SK-N-DZ (cell line): ENCODE data around the gene NCLN.
"Not testable (repeated sequence)": the region's sequence is repeated elsewhere in the genome, so short reads cannot be mapped to it uniquely, and the experiment has no call there.

Experiments
- DNase-seq: peaks from one replicate; pipeline ENCODE4 v3.0.0-alpha.2; 2015; ENCODE audit warnings: low spot score

The NCLN gene

DNA sequence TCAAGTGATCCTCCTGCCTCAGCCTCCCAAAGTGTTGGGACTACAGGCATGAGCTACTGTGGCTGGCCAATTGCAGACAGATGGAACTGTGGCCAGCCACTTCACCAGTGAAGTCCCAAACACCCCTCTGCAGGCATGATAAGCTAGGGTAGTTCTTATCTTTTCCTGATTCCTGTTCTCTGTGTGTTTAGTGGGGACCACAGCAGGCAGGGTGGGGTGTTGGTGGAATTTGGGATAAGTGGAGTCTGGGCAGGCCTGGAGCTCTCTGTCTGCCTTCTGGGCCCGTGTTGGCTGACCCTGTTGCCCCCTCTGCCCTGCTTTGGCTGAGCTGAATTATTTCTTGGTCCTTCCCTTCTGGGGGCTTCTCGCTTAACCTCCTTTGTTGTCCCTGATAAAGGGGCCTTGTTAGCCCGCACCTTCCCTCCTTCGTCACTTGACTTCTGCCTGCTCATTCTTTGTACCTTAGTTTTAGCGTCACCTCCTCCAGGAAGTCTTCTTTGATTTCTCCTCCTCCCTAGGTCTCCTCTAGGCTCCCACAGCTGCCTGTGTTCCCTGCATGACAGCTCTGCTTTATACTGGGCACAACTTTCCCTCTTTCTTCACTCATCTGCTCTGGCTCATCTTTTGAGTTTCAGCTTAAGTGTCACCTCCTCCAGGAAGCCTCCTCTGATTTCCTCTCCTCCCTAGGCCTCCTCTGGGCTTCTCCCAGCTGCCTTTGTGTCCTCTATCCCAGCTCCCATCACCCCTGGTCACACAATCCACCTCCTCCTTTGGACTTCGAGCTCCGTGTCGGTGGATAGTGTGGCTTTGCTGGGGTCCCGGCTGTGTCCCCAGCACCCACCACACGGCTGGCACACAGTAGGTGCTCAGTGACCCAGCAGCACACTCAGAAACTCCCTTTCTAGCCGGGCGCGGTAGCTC is 1.7 kb upstream of the NCLN start:
- DNase-seq: no peak

DNA sequence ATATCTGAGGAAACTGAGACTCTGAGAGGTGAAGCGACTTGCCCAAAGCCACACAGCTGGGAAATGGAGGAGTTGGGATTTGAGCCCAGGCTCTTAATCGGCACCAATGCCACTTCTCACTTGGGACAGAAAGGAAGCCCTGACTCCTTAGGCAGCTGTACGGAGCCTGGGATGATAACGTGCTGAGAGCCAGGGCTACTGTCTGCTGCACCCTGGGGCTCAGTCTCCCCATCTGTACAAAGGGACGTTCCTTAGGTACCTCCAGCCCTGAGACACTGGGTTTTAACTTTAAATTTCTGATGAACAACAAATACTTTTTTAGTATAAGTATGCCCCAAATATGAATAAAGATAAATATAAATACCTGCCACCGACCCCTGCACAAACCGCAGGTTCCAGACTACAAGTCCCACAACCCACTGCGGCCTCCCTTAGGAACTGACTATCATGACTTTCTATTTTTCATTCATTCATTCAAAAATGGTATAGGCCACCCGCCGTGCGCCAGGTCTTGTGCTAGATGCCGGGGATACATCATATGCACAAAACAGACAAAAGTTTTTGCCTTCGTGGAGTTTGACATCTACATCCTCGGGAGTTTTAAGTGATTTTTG is 776 bp upstream of the NCLN start:
- DNase-seq: no peak

DNA sequence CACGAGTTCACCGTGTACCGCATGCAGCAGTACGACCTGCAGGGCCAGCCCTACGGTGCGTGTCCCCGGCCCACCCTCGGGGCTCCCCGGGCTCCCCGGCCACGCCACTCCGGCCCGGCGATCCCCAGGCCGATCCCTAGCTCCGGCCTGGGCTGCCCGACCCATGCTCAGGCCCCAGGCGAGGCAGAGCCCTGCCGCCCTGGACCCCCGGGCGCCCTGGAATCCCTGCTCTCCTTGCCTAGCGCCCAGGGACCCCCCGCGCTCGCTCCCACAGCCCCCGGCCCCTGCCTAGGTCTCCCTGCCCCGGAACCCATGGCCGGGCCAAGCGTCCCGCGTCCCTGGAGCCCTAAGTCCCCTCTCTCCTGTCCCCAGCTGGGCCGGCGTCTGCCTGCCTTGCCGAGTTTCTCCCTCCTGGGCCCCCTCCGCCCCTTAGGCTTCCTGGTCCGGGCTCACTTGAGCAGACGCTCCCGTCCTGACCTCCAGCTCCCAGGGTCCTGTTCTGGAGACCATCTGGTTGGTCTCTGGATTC is 494 bp downstream of the NCLN start:
- no peak for DNase-seq

DNA sequence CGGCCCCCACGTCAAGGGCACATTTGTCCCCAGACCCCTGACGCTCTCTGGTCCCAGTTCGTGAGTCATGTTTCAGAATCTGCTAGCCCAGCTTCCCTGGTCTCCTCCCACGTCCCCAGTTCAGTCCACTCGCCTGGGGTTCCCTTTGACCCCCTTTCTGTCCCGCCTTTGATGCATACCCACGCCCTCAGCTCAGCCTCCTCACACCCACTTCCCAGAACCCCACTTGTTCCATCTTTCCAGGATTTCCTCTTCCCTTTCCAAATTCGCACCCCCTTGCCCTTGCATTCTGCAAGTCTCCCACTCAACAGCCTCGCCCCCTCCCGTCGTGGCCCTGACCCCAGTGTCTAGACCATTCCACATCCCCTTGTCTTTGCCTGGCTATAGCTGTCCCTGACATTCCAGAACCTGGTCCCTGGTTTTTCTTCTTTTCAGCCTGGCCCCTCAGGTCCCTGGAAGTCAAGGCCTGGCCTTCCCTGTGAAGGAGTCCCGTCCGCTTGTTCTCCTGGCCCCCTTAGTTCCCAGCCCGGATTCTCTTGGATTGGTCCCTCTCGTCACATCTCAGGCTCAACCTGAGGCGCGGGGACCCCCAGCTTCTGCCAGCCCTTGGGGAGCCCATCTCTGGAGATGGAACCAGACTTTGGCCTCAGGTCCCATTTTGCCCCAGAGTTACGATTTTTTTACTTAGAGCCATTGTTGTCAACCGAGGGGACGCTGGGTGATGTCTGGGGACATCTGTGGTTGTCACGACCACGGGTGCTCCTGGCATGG is 1.3 kb downstream of the NCLN start:
- DNase-seq: no peak

DNA sequence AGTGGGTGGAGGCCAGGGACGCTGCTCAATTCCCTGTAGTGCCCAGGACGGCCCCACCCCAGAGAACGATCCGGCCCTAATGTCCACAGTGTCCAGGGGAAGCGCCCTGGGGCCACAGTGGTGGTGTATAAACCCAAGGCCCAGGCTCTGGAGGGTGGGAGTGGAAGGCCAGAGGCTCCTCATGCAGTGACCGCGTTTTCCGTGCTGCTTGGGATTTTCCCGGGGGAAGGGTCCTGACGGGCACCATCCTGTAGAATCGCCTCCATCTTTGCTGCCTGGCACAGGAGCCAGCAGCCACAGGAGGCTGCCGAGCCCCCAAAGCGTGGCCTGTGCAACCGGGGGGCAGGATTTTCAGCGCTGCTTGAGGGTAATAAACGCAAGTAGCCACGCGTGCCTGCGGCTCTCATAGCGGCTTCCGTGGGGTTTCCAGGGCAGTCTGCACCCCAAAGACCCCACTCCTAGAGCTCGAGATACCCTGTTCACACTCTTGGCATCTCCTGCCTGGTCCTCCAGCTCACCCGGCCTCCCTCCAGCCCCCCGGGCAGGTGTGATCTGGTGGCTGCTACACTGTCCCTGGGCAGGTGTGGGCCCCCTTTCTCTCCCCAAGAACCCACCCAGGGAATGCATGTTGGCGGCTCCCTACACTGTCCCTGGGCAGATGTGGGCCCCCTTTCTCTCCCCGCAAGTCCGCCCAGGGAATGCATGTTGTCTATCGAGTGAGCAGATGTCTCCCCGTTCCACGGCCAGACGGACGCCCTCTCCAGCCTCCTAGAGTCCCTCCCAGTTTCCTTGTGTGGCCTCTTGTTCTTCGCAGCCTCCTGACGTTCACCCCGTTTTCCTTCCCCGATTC is 2.2 kb downstream of the NCLN start:
- DNase-seq: no peak

DNA sequence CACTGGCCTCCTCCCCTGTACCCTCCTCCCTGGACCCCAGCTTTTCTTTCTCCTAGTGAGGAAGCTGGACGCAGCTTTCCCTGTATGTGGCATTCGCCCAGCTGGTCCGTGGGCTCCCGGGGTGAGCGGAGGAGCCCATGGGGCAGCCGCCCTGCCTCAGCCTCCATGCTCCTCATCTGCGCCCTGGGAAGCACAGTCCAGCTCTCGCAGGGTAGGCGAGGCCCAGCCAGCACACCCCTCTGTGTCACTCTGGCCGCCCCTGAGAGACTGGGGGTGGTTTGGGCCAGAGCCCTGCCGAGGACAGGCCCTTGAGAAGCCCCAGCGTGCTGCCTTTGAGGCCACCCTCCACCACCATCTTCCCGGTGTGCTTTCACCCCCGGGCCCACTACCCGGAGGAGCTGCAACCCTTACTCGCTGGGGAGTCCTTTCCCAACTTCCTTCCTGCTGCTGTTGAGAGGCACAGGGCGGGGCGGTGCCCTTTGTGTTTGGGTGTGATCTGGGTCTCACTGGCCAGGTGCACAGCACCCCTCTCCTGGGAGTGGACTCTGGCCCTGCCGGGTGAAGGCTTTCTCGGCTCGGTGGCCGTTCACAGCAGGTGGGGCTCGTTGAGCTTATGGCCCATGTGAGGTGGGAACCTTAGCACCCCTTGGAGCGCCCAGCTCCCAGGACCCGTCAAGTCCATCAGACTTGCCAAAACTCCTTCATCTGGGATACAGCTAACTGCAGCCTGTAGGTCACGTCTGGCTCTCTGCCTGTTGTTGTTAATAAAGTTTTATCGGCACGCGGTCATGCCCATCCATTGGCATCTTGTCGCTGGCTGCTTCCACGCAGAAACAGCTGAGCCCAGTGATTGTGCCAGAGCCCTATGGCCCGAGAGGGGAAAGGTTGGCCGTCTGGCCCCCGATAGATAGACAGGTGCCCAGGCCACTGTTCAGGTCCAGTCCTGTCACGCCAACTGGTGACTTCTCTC is 3.2 kb downstream of the NCLN start:
- no peak for DNase-seq

DNA sequence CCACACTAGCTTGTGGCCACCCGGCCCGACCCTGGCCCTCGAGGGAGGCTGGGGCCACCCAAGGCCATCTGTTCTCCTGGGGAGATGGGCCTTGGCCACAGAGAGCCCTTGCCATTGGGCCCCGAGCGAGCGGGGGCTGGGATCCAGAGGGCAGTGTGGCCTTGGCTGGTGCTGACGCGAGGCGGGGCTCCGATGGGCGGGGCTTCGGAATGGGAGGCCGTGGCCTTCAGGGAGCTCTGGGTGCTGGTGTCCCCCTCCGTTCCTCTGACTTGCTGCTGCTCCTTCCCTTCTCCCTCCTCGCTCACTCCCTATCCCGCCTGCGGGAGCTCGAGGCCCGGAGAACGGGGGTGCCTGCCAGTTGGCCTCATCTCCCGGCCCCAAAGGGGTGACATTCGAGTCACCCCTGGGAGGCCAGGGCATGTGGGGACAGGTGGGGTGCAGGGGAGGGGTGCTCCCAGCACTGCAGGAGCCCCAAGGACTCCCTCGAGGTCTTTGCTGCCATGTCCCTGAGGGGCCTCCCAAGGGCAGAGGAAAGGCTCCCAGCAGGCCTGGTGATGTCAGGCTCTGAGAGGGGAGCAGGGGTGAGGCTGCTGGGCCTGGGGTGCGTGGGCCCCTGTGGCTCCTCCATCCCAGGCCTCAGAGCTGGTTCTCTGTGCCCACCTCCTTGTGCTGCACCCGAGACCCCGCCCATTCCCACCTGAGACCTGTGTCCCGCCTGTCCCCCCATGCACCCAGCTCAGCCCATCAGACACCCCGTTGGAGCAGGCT is 4.2 kb downstream of the NCLN start:
- no peak for DNase-seq

DNA sequence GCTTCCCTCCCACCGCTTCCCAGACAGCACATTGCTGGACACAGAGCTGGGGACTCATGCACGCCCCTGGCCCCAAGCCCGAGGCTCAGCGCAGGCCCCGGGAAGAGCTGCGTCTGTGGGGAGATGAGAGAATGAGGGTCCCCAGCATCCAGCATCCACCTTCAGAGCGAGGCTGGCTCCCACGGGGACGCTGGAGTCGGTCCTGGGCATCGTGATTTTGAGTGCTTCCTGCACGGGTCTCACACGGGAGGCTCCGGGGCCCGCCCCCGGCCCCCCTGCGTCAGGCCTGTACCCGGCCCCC is 4.7 kb downstream of the NCLN start:
- DNase-seq: no peak

DNA sequence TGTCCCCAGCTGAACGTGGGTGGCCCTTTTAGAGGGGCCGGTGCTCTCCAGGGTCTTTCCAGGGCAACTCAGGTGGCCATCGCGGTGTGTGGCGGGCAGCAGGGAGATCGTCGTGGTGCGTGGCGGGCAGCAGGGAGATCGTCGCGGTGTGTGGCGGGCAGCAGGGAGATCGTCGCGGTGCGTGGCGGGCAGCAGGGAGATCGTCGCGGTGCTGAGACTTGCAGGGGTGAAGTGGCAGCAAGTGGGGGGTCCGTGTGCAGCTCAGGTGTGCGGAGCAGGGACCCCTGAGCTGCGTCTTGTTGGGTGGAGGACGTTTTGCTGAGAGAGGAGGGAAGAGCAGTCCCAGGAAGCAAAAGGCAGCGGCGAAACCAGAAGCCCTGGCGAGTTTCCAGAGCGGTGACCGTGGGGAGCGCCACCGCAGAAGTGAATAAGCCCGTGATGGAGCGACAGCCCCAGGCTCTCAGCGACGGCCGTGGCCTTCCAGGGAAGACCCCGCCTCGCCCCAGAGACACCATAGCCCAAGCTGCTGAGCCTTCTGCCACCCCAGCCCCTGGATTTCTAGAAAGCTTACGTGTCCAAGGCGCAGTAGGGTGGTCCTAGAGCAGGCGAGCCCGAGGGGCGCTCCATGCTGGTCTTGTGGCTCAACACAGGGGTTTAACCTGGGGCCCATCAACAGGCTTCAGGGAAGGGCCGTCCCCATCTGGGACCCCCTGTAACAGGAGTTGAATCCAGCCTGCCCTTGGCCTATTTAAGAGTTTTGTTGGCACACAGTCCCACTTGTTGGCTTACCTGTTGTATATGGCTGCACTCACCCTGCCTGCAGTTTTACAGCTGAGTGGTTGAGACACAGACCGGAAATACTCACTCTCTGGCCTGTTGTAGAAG is 5.4 kb downstream of the NCLN start:
- no peak for DNase-seq

DNA sequence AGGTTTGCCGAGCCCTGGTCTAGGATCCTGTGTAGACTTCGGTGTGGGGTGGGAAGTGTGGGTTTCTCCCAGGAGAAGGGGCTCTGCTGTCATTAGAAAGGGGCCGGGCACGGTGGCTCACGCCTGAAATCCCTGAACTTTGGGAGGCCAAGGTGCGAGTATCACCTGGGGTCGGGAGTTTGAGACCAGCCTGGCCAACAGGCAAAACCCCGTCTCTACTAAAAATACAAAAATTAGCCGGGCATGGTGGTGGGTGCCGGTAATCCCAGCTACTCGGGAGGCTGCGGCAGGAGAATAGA is 6.0 kb downstream of the NCLN start:
- not testable (repeated sequence) for DNase-seq

DNA sequence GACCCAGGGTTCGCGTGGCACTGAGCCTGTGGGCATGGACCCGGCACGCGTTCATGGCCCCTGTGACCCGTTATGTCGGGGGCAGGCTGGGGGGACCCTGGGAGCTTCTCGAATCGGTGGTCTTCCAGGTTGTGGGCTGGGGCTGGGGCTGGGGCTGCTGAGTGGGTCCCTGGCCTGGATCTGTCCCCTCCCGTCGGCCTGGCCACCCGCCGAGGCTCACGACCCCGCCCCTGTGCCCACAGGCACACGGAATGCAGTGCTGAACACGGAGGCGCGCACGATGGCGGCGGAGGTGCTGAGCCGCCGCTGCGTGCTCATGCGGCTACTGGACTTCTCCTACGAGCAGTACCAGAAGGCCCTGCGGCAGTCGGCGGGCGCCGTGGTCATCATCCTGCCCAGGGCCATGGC is 6.5 kb downstream of the NCLN start:
- DNase-seq: no peak

DNA sequence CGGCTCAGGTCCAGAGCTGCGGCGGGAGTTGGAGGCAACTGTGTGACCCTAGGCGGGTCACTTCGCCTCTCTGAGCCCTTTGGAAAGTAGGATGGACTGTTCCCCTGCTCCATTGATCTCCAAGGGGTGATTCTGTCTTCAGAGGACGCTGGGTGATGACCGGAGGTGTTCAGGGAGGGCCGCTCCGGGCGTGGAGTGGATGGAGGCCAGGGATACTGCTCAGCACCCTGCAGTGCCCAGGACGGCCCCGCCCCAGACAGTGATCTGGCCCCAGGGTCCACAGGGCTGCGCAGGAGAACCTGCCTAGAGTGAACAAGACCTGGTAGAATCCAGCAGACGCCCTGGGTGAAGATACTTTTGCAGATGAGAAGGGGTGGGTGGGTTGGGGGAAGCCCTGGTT is 7.0 kb downstream of the NCLN start:
- DNase-seq: no peak

DNA sequence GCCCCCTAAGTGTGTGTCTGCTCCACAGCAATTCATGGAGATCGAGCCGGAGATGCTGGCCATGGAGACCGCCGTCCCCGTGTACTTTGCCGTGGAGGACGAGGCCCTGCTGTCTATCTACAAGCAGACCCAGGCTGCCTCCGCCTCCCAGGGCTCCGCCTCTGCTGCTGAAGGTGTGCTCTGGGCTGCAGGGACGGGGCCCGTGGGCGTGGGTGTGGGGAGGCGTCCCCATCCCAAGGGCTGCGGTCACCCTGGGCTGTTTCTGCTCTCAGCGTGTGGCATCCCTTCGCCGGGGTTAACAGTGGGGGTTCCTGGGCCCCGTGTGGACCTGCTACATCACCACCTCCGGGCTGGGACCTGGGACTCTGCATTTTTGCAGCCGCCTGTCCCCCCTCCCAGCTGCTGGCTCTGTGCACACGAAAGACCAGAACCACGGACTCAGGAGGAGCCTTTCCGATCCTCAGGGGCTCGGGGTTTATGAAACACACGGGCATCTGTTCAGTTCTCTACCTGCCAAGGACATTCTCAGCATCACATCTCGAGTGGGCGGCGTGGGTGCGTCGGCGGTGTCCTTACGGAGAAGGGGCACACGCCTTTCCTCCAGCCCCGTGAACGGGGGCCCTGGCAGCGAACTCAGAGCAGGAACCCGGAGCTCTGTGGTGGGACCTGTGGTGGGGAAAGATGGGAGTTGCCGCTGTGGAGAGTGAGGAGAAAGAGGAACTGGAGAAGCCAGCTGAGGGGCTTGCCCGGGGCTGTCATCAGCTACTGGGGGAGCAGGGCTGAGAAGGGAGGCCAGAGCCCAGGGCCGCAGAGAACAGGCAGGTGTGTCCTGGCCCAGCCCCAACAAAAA is 7.8 kb downstream of the NCLN start:
- no peak for DNase-seq

DNA sequence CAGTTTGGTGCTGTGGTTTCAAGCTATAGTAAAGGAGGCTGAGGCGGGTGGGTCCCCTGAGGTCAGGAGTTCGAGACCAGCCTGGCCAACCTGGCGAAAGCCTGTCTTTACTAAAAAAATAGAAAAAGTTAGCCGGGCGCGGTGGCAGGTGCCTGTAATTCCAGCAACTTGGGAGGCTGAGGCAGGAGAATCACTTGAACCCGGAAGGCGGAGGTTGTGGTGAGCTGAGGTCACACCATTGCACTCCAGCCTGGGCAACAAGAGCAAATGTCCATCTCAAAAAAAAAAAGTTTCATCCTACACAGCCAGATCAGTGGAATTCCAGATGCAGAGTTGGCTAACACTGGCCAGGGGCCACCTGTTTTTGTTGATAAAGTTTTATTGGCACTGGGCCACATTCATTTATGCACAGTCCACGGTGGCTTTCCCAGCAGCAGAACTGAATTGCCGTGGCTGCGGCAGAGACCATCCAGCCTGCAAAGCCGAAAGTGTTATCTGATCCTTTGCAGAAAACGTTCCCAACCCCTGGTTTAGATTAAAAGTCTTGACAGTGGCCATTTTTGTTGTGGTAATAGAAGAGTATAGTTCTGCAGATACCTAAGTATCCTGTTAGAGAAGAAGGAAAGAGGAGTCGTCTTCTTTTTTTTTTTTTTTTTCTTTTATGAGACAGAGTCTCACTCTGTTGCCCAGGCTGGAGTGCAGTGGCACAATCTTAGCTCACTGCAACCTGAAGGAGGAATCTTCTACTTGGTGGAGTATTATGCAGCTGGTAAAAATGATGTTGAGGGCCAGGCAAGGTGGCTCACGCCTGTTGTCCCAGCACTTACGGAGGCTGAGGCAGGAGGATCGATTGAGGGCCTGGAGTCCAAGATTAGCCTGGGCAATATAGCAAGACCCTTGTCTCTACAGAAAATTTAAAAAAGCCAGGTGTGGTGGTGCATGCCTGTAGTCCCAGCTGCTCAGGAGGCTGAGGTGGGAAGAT is 8.7 kb downstream of the NCLN start:
- DNase-seq: no peak

DNA sequence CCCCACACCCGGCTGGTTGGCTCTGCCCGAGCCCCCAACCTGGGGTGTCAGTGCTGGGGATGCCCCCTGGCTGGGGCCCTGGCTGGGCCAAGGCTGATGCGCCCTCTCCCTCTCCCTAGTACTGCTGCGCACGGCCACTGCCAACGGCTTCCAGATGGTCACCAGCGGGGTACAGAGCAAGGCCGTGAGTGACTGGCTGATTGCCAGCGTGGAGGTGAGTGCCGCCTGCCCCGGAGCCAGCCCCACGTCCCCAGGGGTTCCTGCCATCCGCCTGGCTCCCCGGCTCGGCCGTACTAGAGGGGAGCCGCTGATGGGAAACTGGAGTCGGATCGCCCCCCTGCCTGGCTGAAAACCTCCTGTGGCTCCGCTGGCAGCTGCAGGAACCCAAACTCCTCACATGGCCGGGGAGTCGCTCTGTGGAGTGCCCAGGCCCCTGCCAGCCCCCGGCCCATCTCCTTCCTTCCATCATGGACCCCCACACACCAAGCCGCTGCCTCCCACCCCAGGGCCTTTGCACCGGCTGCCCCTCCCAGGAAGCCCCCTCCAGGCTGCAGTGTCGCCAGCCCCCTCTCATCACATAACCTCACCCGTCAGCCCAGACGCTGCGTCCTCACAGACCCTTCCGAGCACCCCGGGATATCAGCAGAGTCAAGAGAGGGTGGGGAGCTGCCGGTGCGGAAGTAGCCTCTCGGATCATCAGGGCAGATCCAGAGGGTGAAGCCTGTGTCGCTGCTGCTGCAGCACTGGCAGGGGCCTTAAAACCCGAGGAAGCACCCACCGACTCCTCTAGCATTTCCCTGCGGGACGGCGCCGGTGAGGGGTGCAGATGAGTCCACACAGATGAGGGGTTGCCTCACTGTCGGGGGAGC is 10.6 kb downstream of the NCLN start:
- no peak for DNase-seq

DNA sequence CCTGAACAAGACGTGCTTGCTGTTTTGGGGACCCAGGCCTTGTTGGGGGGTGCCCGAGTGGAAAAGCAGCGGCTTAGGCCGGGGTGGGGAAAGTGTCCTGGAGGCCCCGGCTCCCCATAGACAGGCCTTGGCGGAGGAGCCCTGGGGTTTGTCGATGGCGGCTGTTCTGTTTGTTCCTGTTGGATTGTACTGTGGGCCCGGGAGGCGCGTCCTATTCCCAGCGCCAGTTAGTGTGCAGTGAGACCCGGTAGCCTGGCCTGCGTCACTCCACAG is 11.1 kb downstream of the NCLN start:
- DNase-seq: no peak
